K562 (cell line): Measurements from ENCODE around the gene ANGEL2. TPM values are rescaled to one million over a fixed set of nuclear protein-coding genes. Genes with fewer than 3 reads are reported as not detected.

Experiments
- CHD7 ChIP-seq: fragments of 200-600 bp; sonication (generic); IDR thresholded peaks from one replicate; pipeline ENCODE4 v1.6.1; 2012; ENCODE audit warnings: mild to moderate bottlenecking, low read depth, low read length, inconsistent platforms
- XRCC5 ChIP-seq: fragments of 200-400 bp; formaldehyde crosslinking; IDR thresholded peaks from 2 replicates; pipeline ENCODE4 v1.6.1; 2017; ENCODE audit warnings: low read depth, mild to moderate bottlenecking, low read length
- polyA plus RNA-seq, 8 experiments: library from polyadenylated mRNA; depleted of rRNA in 4 of 8; stranded (reverse) in 5 of 8; unstranded in 3 of 8; fragments of >200 nt; fragmentation: Nextera tagmentation in 2 of 8; fragmentation: Illumina TruSeq in 1 of 8; extraction: Ambion mirVana in 2 of 8; extraction: Trizol in 1 of 8; gene quantifications; 2 replicates each; pipeline versions ENCODE4 v1.2.1 to v1.2.3, GENCODE V29; 2011 to 2014; ENCODE audit warnings: inconsistent platforms in 1 of 8, missing spikeins in 1 of 8
- total RNA-seq, 7 experiments: library from RNA; depleted of rRNA in 6 of 7; stranded (reverse); fragments of >200 nt in 6 of 7; fragmentation: Illumina TruSeq in 2 of 7; extraction: Trizol in 2 of 7; gene quantifications; 2 replicates each; pipeline versions ENCODE4 v1.2.1 to v1.2.3, GENCODE V29; 2011 to 2021; ENCODE audit warnings: low replicate concordance in 1 of 7

The ANGEL2 gene
- total and polyA plus RNA-seq, 9 of the 15 experiments (the other 6 are each of a cell fraction or from before 2014, with no cell fraction given), result 6.8 to 34.6 (median 26.2) TPM

- no peak for TF ChIP-seq CHD7
- TF ChIP-seq XRCC5, result no peak
Measured at GRCh38 chr1:212968368-212968863, 47.3 kb downstream of the ANGEL2 start (continued).
